HFFc6 (cell line): ENCODE data around the gene FAM200A. TPM values are rescaled to one million over a fixed set of nuclear protein-coding genes. Genes with fewer than 3 reads are reported as not detected.
"Not testable (repeated sequence)": the region's sequence is repeated elsewhere in the genome, so short reads cannot be mapped to it uniquely, and the experiment has no call there.

Experiments used
- DNase-seq: peaks from one replicate; pipeline ENCODE4 v3.0.0-alpha.2; 2018
- H3K27ac Mint-ChIP-seq: 2 replicates; pipeline ENCODE4 v1.8.0; 2020; ENCODE audit warnings: mild to moderate bottlenecking, mixed read lengths
- H3K27me3 Mint-ChIP-seq: 2 replicates; pipeline ENCODE4 v1.8.0; 2021; ENCODE audit warnings: mild to moderate bottlenecking, moderate library complexity, mixed read lengths; ENCODE audit not compliant: insufficient read depth
- H3K36me3 Mint-ChIP-seq: 2 replicates; pipeline ENCODE4 v1.8.0; 2021; ENCODE audit warnings: low read depth, mixed read lengths
- H3K4me1 Mint-ChIP-seq: 2 replicates; pipeline ENCODE4 v1.8.0; 2020; ENCODE audit warnings: low read depth, mixed read lengths
- H3K4me3 Mint-ChIP-seq: 2 replicates; pipeline ENCODE4 v1.8.0; 2020; ENCODE audit warnings: mild to moderate bottlenecking, moderate library complexity, mixed read lengths
- H3K9me3 Mint-ChIP-seq: 2 replicates; pipeline ENCODE4 v1.8.0; 2020; ENCODE audit warnings: mild to moderate bottlenecking, mixed read lengths
- CTCF ChIP-seq: fragments of 200-600 bp; sonication (generic); IDR thresholded peaks from 2 replicates; pipeline ENCODE4 v1.5.0; 2021; ENCODE audit warnings: antibody characterized with exemption, mild to moderate bottlenecking
- total RNA-seq, 6 experiments: library from RNA; stranded (reverse); fragmentation: NEBNext Ultra II Directional; extraction: Animal tissue kit (Norgen Biotek cat#: 25700); gene quantifications; 2 replicates in 1 of 6; 3 replicates in 5 of 6; pipeline ENCODE4 v1.2.3, GENCODE V29; 2021

The FAM200A gene
- total RNA-seq, 6 experiments from 2014 or later = 3.6 to 5.5 (median 5.3) TPM

- H3K27me3 Mint-ChIP-seq = no peaks in the 10 kb centered on the region; the same call in 1 of the 2 replicates
- H3K9me3 Mint-ChIP-seq = no peaks in the 10 kb centered on the region
- no peak overlapping the region for H3K4me3 Mint-ChIP-seq
- H3K4me1 Mint-ChIP-seq = no peaks in the 10 kb centered on the region
- no peaks in the 10 kb centered on the region for H3K36me3 Mint-ChIP-seq
- TF ChIP-seq CTCF = no peak
- no peak overlapping the region for H3K27ac Mint-ChIP-seq
- no peak for DNase-seq
These were observed 37.0 kb upstream of the FAM200A start for GRCh38 chr7:99588868-99589267.

- H3K36me3 Mint-ChIP-seq, DNase-seq, H3K27ac Mint-ChIP-seq, H3K27me3 Mint-ChIP-seq, H3K9me3 Mint-ChIP-seq: not testable (repeated sequence)
- peaks cover 16% of the 10 kb centered on the region for H3K4me1 Mint-ChIP-seq
- peak overlapping the region; percentile 86 for H3K4me3 Mint-ChIP-seq
These were observed 28.9 kb upstream of the FAM200A start for GRCh38 chr7:99580778-99581332.

- Mint-ChIP-seq H3K4me3 (peak overlapping the region; percentile 86), H3K9me3 (no peaks in the 10 kb centered on the region), H3K4me1 (peaks cover 16% of the 10 kb centered on the region), H3K27me3 (no peaks in the 10 kb centered on the region), H3K27ac (no peak overlapping the region), H3K36me3 (no peaks in the 10 kb centered on the region)
- DNase-seq = no peak
- peak; percentile 64 for TF ChIP-seq CTCF
These were observed 28.3 kb upstream of the FAM200A start for GRCh38 chr7:99579956-99580777.

- H3K4me1 Mint-ChIP-seq = peaks cover 16% of the 10 kb centered on the region
- H3K9me3 Mint-ChIP-seq = no peaks in the 10 kb centered on the region
- H3K27ac Mint-ChIP-seq = no peak overlapping the region
- H3K36me3 Mint-ChIP-seq = no peaks in the 10 kb centered on the region
- H3K4me3 Mint-ChIP-seq = peak overlapping the region; percentile 86
- DNase-seq = no peak
- no peak for TF ChIP-seq CTCF
- no peaks in the 10 kb centered on the region for H3K27me3 Mint-ChIP-seq
These were observed 27.5 kb upstream of the FAM200A start for GRCh38 chr7:99579281-99579955.

- TF ChIP-seq CTCF = no peak
- peaks cover 28% of the 10 kb centered on the region for H3K36me3 Mint-ChIP-seq
- H3K27me3 Mint-ChIP-seq = no peaks in the 10 kb centered on the region
These were observed 24.3 kb upstream of the FAM200A start for GRCh38 chr7:99576251-99576650.

GRCh38 chr7:99573257-99573656, 21.3 kb upstream of the FAM200A start:
- no peak for TF ChIP-seq CTCF
- no peak for DNase-seq
- Mint-ChIP-seq H3K4me1 (no peaks in the 10 kb centered on the region), H3K27me3 (no peaks in the 10 kb centered on the region), H3K9me3 (no peaks in the 10 kb centered on the region), H3K27ac (no peak overlapping the region), H3K4me3 (no peak overlapping the region), H3K36me3 (peaks cover 42% of the 10 kb centered on the region)

More at GRCh38 chr7:99576251-99576650, 24.3 kb upstream of the FAM200A start:
- no peak overlapping the region for H3K4me3 Mint-ChIP-seq
- DNase-seq = no peak
- H3K9me3 Mint-ChIP-seq = no peaks in the 10 kb centered on the region
- no peak overlapping the region for H3K27ac Mint-ChIP-seq
- peaks cover 16% of the 10 kb centered on the region for H3K4me1 Mint-ChIP-seq
